Measurements from ENCODE around the gene HSF5.
A peak's percentile ranks its signal among the peaks of the same experiment; 100 is the strongest.
"Not testable (repeated sequence)": the region's sequence is repeated elsewhere in the genome, so short reads cannot be mapped to it uniquely, and the experiment has no call there.

The HSF5 gene

DNA sequence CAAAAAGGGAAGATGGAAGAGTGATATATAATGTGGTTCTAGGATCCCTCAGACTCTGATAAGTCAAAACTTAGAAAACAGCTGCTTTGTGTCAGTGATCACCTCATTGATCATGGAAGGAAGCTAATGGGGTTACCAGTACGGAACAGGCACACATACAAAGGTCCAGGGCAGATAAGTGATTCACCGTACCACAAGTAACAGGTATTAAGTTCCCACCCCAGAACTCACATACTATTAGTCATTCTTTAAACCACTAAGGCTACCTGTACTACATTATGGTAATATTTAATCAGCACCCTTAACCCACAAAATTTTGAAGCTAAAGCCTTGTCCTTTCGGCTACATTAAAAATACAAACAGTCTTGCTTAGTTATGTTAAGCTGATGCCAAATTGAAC, 88.2 kb downstream of the HSF5 start:
- DNase-seq: no peak
- intact Hi-C loops (cut with DNase I): loop anchor here (10.0 kb wide), 1 partner anchor 45 kb away; the partner anchor contains the start of gene SUPT4H1

DNA sequence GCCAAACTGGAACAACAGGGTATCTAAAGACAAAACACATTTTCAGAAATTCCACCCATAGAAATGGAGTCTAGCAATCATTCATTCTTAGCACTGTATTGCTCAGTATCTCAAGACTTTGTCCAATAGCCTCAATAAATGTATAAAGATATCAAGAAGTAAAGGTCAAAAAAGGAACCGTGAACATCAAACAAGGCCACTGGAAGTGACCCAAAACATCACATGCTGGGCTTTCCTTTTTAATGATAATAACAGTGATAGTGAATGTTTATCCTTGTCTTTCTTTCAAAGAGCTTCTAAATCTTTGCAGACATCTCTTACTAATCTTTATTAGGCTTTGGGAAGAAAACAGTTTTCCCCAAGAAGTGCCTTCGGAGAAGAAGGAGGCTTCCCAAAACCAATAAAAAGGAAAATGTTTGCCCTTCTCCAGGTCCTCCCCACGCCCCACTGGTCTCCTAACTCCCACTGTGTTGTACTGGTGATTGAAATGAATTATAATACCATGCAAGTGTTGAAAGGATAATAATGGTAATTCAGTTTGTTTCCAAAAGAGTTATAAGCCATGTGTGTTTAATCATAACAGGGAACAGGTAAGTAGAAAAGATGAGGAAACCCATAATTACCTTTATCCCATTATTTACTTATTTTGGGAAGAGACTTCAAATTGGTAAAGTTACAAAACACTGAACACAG, 89.5 kb downstream of the HSF5 start:
- DNase-seq: no peak
- intact Hi-C loops (cut with DNase I): no loop called here

DNA sequence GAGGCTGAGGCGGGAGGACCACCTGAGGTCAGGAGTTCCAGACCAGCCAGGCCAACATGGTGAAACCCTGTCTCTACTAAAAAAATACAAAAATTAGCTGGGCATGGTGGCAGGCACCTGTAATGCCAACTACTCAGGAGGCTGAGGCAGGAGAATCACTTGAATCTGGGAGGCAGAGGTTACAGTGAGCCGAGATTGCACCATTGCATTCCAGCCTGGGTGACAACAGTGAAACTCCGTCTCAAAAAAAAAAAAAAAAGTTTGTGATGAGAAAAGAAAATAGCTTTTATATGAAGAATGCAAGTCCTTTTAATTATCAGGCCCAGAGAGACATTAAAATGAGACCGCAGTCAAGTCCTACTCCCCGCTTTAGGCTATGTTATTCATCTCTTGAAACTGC, 90.8 kb downstream of the HSF5 start:
- DNase-seq; intact Hi-C loops (cut with DNase I): not testable (repeated sequence)

DNA sequence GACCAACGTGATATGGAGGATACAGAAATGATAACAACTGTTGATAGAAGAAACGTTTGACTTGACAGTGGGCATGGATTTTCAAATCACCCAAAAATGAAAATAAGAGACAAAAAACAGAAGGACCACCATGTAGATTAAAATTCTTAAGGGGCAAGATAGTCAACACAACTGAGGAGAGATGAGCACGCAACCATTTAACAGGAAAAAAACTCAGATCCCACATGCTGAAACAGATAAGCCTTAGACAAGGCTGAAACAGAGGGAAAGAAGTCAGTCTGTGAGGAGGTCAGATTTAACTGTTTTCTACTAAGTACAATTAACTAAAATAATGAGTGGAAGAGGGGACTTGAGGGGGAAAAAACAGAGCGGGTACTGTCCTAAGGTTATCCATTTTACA, 92.0 kb downstream of the HSF5 start:
- DNase-seq: no peak
- intact Hi-C loops (cut with DNase I): no loop called here

DNA sequence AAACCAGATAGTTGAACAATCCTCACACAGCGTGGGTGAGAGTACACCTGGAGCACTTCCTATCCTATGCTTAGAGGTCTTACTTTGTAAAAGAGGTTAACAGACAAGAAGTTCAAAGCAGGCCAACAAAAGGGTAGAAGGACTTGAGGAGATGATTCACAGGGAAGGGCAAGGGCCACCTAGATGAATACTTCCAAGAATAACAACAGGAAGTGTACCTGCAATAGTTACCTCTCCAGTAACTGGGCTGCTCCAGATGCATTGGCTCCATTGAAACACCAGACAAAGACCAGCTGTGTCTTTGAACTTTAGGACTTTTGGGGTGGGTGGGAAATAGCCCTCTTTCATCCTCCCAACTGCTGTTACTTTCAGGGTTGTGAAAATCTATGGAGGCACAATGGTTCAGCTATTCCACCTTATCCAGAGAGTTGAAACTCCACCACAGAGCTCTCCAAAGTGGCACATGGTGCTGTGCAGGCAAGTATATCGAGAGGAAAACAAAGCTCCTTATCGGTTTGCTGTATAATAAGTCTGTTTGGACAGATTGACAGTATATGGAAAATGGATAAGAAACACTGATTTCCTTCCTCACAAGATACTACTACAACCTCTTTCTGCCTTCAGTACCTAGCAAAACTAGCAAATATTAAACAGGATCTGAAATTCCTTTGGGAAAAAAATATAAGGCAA, 93.5 kb downstream of the HSF5 start:
- no peak for DNase-seq
- intact Hi-C loops (cut with DNase I): no loop called here

DNA sequence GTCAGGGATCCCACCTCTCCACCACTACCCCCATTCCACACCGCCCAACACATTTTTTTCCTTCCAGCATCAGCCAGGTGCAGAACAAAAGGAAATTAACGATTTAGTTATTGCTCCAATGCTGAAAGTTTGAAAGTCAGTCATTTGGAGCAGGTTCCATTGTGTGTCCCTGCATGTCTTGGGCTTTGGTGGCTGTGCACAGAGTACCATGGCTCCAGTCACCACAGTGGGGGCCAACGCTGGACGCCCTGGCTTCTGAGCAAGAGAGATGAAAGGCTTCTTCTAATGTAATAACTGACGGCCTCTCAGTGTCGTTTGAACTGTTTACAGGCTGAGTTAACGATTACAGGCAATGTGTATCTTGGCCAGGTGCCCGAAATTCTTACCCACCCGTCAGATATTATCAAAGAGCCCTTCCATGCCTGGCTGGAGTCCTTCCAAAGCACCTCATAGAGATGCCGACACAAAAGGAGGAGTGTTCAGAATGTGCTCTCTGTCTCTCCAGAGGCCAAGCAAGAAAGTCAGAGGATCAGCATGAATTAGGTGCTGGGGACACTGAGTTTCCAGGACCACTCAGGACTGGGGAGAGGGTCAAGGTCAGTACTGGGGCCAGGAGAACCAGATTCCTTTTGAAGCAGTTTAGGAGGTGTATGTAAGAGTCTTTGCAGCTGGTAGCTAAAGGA, 96.8 kb downstream of the HSF5 start:
- no peak for DNase-seq
- intact Hi-C loops (cut with DNase I): no loop called here

DNA sequence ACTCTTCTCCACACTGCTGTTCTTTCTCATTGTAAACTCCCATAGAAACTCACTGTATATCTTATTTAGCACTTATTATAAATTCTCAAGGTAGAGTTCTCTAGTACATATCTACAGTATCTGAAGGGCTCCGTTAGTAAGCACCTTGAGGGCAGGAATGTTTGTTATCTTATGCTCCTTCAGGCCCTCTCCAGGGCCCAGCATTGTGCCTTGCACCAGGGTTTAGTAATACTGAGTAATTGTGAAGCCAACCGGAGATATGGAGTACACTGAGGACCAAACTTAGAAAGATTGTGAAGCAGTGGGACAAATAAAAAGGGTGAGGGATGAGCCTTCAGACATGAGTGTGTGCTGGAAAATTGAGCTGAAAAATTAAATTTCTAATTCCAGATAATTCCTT, 97.3 kb downstream of the HSF5 start:
- intact Hi-C loops (cut with DNase I): no loop called here
- DNase-seq: no peak

DNA sequence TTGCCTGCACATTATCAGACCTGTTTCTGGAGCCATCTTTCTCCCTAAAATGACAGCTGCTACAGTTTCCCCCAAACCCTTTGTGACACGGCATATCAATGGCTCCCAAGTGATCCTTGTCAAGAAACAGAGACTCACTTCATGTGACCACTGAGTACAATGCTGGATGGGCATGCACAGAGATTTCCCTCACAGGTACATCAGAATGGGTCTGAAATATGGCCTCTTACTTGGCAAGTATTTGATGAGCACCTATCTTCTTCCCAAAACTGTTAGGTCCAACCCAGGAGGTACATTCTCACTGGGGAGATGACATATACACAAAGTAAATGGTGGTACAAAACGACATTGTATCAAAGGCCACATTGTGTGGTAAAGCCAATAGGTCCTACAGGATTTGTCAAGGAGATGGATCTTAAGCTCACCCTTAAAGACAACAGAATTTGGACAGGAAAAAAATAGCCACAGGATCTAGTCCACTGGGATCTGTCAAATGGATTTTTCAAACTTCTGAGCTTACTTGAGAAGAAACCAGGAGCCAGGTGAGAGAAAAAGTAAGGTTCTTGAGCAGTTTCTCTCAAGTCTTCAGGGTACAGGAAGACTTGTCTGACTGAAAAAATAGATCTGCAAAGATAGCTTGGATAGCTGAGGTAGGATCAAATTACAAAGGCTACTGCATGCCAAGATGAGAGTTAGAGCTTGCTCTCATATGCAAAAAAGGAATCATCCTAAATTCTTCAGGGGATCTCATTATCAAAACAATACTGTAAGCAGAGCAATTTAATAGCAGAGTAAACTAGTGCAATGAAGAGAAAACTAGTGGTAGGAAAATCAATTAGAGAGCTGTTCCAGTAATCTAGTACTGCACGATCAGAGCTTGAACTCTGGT, 99.7 kb downstream of the HSF5 start:
- intact Hi-C loops (cut with DNase I): no loop called here

DNA sequence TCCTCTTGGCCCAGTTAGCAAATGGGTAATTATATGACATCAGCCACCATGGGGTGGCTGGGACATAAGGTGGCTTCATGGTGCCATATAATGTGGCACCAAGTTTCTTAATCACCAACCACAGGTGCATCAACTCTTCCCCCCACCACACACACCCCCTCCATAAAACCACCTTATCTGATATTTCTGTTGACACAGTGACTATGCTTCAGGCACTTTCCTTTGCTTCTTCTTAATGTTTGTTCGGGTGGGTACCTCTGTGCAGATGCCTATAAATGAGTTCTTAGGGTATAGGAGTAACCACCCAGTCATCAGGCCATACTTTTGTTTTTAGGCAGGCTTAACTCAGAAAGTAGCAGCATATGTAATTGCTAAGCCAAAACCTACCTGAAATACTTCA, 100.4 kb downstream of the HSF5 start:
- intact Hi-C loops (cut with DNase I): no loop called here
- no peak for DNase-seq

More for the DNA sequence above, 99.7 kb downstream of the HSF5 start:
- DNase-seq: no peak

DNA sequence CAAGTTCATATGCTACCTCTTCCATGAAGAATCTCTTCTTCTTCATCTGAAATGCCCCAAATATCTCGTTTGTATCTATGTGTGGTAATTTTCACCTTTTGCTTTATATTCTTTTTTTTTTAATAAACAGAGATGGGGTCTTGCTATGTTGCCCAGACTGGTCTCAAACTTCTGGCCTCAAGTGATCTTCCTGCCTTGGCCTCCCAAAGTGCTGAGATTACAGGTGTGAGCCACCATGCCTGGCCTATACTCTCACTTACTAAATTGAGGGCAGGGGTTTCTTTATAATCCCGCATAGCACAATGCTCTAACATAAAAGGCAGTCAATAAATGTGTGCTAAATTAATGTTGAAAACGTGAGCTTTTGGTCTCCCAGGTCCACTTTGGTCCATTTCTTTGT, 101.5 kb downstream of the HSF5 start:
- intact Hi-C loops (cut with DNase I): no loop called here

DNA sequence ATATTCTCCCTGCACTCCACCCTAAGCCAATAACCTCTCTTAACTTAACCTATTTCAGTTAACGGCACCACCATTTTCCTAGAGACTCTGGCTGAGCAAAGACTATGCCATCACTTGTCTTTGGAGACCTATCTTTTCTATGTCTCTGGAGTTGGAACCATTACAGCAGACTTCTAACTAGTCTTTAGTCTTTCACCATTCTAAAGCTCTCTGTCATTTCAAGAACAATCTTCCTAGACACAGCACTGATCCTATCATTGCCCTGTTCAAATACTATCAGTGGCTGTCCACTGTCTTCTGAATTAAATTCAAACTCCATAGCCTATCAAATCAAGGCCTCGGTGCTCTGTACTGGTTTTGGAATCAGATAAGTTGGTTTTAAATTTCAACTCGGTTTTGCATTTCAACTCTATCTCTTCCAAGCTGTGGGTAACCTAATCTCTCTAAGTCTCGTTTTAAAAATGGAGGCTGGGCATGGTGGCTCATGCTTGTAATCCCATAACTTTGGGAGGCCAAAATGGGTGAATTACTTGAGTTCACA, 102.8 kb downstream of the HSF5 start:
- intact Hi-C loops (cut with DNase I): no loop called here
- DNase-seq: peak in 1 of 42 donors; percentile 4

More for the DNA sequence above, 101.5 kb downstream of the HSF5 start:
- no peak for DNase-seq

DNA sequence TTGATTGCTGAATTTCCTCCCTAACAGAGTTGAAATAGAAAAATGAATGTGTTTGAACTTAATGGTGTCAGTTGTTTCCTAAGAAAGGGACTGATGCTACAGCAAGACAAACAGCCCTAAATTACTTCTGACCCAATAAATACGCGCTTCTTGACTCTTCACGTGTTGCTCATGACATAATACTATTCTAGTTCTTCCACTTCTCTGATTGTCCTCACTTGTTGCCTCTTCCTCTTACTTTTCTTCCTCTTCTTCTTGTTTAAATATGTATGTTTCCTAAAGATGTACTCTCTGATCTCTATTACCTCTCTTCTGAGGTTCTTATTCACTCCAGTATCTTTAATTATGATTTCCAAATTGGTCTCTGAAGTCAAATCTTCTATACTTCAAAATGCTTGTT, 103.3 kb downstream of the HSF5 start:
- DNase-seq: no peak
- intact Hi-C loops (cut with DNase I): no loop called here

DNA sequence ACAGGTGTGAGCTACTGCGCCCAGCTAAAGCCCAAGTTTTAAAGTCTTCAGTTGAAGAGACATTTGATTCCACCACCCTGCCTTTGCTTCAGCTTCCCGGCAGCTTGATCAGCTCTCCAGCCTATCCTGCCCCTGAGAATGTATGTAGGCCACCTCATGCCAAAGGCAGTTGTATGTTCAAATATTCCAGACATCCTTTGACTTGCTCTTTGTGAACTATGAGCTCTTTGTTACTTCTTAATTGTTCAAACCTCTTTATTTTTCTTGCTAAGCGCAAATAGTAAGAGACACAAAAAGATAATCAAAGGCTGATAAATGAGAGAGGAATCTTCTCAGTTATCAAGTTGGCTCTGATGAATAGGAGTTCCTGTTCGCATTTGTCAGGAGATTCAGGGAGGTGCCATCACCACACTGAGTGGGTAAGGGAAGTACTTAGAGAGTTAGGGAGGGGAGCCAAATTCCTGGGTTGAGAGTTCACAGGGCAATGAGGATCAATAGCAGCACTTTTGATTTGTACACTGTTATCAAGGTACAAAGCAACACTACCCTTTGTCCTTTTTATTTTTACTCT, 104.2 kb downstream of the HSF5 start:
- intact Hi-C loops (cut with DNase I): no loop called here
- peak in 1 of 42 donors; percentile 31 for DNase-seq

DNA sequence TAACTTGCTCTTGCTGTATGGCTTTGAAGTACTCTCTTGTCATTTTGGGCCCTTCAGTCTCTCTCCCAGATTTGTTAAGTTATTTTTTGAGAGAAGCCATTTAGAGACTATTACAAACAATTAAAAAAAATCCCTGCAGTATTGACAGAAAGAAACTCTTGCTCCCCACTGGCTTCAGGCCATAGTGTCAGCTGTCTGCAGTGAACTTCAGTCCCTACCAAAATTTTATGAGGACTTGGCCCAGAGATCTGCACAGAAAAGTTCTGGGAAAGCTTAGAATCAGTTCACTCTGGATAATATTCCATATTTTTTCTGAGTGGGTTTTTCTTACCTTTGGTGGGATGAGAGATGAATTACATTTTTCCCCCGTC, 105.4 kb downstream of the HSF5 start:
- DNase-seq: peak in 1 of 42 donors; percentile 9
- intact Hi-C loops (cut with DNase I): no loop called here

DNA sequence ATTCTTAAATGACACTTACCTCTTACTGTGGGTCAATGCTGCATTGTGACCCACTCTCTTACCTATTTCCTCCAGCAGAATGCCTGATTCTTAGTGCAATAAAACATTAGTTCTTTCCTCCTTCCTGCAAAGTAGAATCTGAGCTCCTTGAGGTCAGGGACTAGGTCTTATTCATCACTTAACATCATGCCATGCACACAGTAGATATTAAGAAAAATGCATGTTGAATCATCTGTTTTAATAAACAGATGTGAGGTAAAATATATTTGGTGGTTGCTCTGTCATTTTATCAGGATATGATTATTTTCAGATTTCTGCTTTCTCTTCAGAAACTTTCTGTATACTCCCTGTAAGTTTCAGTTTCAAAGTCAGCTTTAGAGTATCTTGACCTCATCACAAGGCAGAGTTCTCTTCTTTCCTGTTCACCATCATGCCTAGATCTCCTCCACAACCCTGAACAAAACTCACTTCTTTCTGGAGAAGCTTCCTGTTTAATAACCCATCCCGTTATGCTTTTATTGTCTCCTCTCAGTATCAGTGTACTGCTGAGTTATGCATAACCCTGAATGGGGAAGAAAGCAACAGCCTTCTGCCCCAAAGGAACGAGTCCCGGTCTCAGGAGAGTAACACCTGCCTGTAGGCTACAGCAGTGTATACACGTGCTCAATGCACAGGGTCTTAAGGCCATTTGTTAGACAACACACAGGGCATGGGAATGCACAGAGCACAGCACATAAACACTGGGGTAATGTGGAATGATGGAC, 105.9 kb downstream of the HSF5 start:
- intact Hi-C loops (cut with DNase I): no loop called here
- peak in 1 of 42 donors; percentile 31 for DNase-seq

DNA sequence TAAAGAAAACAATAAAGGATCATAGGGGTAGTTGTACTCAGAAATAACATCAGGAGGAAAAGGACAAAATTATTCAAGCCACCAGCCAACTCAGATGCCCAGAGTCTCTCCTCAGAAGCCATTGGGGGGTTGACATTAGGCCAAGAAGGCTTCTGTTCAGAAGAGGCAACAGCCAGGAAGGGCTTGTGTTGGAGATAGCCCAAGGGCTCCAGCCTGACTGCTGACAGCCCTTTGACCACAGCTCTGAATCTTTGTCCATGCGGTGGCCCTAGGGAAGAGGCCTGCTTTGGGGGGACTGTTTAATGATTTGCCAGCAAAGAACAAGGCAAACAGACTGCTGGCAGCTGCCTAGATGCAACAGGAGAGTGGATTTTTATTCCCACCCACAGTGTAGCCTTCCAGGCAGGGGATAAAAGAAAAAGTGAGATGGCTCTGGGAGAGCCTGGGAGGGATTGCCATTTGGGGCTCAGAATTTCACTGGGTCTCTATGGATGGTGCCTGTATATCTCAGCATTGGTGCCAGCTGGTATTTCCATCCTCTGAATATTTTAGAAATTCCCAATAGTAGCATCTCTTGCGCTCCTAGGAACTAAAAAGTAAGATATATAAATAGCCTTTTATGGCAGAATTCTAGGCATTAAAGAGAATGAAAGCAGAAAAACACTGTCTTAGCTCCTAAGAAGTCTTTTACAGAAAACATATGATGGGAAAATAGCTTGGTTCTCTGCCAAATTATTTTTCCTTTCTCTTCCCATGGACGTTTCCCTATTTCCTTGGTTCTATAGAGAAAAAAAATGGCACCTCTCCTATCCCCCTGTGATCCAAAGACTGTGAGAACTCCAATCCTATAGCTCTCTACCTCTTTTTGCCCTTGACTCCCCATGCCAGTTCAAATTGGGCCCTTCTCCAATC, 106.8 kb downstream of the HSF5 start:
- DNase-seq: peak in 14 of 42 donors; percentile 16 to 59 (median 32)
- intact Hi-C loops (cut with DNase I): no loop called here
